ENCODE measurements around the gene ARF3.

The ARF3 gene

GRCh38 chr12:48957141-48958048, at the start of gene ARF3:
TSS of gene ARF3 (minus strand) at chr12:48957487. CDS start at chr12:48941095, 16,392 bp downstream.
- peak; percentile 87 to 95 for DNase-seq

- DNase-seq = no peak
Observed at GRCh38 chr12:49000346-49000745, 43.1 kb upstream of the ARF3 start.

DNA sequence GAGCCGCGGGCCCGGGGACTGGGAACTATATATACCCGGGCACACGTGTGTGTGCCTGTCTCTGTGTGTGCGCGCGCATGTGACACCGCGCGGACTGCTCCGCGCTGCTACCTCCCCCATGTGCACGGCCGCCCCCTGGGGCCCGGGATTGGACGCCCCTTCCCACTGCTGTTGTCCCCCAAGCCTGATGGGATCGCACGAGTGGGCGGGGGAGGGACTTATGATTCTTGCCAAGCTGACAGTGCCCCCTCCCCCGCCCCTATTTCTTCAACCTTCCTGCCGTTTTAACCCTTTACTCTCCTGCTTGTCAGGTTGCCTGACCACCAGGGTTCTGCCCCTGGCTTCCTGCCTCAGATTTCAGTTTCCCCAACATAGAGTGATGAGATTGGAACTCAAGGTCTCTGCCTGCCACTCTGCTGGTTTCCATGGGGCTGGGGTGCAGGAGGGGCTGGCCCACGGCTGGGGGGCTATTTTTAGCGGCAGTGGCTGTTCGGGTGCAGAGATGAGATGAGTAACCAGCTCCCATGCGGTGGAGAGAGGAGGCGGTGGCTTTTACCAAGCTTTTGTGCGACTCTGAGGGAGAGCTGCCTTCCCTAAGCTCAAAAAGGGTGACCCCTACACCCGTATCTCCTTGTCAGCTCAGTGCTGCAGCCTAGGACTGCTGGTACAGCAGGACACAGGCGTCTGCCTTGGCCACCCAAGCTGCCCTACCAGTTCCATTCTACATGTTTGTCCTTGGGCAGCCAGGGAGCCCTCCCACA, 42.3 kb upstream of the ARF3 start, which contains the start of gene DDN:
Gene DDN (minus strand): TSS at position 5 of the 761 bp plus-strand sequence. CDS start 88 bp downstream, outside the sequence.
- DNase-seq = peak; percentile 45 to 73

DNA sequence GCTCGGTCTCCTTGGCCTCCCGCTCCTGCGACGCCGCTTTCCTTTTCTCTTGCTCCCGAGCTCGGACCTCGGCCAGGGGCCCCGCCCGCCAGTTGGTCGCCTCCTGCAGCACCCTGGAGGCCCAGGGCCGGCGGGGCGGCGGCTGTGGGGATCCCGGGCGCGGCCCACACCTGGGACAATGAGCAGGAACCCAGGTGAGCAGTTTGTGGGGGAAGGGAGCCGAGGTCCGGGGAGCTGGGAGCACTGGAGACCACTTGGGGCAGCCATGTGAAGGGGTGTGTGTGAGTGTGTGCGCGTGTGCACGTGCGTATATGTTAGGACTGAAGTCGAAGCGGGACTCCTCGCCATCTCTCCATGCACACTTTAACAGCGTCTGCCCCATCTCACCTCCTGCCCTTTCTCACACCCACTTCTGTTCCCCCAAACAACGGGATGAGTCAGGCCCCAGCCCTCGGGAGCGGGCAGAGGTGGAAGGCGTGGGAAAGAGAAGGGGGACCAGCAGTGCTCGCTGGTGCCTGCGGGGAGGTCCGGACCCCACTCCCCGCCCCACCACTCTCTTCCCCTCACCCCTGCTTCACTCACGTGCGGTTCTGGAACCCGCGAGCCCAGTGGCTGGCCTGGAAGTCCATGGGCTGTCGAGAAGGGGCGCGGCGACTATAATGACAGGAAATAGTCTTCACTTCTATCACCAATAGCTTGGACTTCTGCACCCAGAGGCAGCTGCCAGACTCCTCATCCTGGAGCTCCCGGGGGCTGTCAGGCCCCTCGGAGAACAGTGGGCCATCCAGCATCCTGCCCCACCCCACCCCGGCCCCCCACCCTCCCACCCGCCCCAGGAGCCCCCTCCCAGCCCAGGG, 41.4 kb upstream of the ARF3 start:
- DNase-seq = no peak

DNA sequence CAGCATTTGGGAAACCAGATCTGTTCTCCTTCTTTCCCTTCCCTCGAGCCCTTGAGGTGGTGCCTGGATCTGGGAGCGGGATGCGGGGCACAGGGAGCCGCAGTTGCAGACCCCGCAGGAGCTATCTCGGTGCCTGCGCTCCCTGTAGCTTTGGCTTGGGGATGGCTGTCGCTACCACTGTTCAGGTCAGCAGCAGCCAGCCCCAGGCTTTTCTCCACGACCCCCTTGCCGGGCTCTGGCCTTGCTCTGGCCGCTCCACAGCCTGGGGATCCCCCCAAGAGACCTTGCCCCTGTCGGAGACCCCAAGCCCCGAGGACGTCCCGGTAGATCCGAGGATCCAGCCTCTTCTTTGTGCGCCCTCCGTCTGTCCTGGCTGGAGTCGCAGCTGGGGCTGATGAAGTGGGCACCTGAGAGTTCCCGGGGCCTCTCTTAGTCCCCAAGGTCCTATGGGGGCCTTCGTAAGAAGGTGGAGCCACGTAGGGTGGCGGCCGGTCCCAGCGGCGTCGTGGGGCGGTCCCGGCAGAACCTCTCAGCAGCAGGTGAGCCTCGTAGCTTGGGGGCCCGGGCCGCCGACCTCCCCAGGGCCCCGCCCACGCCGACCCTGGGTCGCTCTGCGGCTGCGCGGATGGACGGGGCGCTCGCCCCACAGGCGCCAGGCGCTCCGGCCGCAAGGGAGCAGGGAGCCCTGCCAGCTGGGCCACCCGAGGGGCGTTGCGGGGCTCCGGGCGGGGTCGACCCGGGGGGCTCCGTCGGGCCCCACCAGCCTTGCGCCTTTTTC, 40.6 kb upstream of the ARF3 start:
- no peak for DNase-seq

DNA sequence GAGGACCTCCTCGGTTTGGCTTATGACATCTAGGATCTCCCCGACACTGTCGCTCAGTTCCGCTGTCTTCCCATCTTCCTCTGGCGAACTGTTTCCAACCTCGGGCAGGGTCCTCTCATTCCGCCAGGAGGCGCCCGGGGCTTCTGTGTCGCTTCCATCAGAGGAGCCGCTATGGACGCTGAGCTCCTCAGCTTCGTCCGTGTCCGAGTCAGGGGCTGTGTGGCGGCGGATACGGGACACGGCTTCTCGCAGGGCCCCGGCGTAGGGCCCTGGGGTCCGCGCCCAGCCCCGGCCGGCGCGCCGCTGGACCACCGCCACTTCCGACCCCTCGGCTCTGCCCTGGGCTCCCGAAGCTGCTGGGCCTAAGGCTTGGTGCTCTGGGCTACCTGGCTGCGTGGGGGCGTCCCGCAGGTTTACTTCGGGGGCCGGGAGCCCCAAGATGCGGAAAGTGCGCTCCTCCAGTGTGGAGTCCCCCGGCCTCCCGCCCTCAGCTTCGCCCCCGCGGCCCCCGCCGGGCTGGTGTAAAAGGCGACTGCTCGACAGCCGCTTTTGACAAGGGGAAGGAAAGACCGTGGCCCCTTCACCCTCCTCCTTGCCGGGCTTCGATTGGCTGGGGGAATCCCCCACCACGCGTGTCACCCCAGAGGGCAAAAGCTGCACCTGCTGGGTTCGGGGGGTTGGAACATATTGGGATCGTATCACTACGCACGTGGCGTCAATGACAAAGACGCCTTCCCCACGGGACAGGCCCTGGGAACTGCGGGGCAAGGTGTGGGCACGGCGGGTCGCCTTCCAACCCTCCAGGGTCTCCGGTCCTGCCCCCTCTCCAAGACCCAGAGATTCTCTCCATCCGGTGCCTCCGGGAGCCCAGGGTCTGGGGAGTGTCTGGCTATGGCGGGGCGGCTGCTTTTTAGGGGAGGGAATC, 39.8 kb upstream of the ARF3 start:
- DNase-seq = peak in 1 of 2 experiments; percentile 23

GRCh38 chr12:48995086-48995879, 38.0 kb upstream of the ARF3 start:
- DNase-seq = peak; percentile 62 to 86

- DNase-seq = no peak
Observed at GRCh38 chr12:48994224-48995085, 37.2 kb upstream of the ARF3 start.

DNA sequence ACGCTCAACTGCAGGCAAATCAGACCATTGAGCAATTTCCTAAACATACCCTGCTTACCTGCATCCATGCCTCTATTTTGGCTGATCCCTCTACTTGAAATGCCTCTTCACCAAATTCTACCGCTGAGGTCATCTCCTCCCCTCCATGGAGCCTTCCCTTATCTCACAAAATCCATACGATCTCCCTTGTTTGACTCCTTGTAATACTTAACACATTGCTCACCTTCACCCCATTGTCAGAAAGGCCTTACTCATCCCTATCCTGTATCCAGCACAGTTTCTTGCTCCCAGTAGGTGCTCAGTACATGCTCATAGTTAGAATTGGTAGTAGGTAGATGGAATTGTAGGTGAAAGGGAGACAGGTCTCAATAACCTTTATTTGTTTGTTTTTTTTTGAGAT, 36.5 kb upstream of the ARF3 start:
- DNase-seq = no peak

DNA sequence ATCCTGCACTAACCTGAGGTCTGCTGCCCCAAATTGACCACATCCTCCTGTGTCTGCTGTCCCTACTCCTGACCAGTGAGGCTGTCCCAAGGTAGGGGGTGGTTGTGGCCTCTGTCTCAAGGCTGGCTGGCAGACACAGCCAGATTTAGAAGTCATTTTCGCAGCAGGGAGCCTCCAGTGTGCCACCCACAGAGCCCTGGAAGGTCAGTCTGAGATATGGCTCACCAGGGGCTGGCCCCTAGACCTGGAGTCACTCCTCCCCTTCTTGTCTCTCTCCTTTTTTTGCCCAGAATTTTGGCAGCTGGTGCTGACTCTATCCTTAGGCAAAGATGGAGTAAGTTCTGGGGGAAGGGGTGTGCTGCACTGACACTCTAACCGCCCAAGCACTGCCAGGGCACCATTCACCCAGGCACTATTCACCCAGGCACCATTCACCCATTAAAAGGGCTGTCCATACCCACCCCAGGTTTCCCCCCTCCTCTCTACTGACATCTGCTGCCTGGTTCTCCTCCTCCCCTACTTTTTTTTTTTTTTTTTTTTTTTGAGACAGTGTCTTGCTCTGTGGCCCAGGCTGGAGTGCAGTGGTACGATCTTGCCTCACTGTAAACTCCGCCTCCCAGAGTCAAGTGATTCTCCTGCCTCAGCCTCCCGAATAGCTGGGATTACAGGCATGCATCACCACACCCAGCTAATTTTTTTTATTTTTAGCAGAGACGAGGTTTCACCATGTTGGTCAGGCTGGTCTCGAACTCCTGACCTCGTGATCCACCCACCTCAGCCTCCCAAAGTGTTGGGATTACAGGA, 34.2 kb upstream of the ARF3 start:
- DNase-seq = no peak

DNA sequence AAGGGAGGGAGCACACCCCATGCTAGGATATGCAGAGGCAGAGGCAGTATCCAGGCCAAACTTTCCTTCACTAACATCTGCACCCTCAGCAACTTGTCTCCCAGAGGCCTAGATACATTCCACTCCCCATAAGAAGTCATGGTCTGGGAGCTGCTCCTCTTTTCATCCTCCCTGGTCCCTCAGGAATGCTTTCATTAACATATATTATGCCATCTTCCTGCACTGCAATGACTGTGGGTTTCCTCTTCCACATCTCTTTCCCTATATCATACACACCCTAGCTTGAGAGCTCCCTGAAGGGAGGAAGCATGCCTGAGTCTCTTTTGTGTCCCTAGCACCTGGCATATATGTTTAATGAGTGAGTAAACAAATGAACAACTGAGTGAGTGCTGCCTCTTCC, 33.3 kb upstream of the ARF3 start:
- no peak for DNase-seq

DNA sequence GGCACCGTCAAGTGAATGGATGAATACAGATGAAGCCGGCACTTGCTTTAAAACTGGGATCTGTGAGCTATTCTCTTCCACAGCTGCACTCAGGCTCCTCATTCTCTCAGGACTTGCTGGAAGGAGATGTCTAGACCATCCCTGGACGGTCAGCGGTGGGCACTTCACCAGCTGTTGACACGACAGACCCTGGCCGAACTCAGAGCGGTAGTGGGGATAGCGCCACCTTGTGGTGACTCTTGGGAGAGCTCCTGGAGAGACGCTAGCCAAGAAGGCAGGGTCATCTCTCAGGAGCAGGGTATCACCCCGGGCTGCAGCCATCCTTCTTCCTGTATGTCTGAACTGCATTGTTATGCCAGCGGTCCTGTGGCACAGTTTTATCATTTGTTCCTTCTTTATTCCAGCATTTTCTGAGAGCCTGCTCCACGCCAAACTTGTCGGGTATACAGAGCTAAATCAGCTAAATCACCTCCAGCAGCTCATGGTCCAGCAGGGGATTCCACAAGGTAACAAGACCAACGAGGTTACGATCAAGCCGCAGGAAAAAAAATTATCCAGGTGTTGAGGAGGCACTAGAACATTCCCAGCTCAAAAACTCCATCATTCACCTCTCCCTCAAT, 30.9 kb upstream of the ARF3 start:
- peak; percentile 34 for DNase-seq

- DNase-seq = no peak
Observed at GRCh38 chr12:48986720-48987291, 29.5 kb upstream of the ARF3 start.

GRCh38 chr12:48985901-48986300, 28.6 kb upstream of the ARF3 start:
- DNase-seq = no peak

- no peak for DNase-seq
Observed at GRCh38 chr12:48985475-48985897, 28.2 kb upstream of the ARF3 start.

- no peak for DNase-seq
Observed at GRCh38 chr12:48982397-48983080, 25.3 kb upstream of the ARF3 start.

DNA sequence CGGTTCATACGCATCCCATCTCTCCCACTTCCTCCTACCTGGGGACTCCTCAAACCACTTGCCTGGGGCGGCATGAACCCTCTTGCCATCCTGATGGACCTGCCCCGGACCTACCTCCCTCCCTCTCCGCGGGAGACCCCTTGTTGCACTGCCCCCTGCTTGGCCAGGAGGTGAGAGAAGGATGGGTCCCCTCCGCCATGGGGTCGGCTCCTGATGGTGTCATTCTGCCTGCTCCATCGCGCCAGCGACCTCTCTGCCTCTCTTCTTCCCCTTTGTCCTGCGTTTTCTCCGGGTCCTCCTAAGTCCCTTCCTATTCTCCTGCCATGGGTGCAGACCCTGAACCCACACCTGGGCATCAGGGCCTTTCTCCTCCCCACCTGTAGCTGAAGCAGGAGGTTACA, 24.5 kb upstream of the ARF3 start:
- DNase-seq = no peak
